ENCODE results near the gene MAPKAP1.

Gene MAPKAP1

GRCh38 chr9:125398243-125398642 lies 308.8 kb downstream of the MAPKAP1 start:
- H3K4me3 ChIP-seq (replicated peaks; ENCODE audit: insufficient read depth, low read length), result no peak overlapping the region
- TF ChIP-seq CTCF (IDR thresholded peaks at IDR 0.05; ENCODE audit: insufficient read depth, low read length), result no peak
- TF ChIP-seq SPI1 (IDR thresholded peaks at IDR 0.05; ENCODE audit: borderline replicate concordance, low read depth), result no peak
- TF ChIP-seq, protein P1, sequence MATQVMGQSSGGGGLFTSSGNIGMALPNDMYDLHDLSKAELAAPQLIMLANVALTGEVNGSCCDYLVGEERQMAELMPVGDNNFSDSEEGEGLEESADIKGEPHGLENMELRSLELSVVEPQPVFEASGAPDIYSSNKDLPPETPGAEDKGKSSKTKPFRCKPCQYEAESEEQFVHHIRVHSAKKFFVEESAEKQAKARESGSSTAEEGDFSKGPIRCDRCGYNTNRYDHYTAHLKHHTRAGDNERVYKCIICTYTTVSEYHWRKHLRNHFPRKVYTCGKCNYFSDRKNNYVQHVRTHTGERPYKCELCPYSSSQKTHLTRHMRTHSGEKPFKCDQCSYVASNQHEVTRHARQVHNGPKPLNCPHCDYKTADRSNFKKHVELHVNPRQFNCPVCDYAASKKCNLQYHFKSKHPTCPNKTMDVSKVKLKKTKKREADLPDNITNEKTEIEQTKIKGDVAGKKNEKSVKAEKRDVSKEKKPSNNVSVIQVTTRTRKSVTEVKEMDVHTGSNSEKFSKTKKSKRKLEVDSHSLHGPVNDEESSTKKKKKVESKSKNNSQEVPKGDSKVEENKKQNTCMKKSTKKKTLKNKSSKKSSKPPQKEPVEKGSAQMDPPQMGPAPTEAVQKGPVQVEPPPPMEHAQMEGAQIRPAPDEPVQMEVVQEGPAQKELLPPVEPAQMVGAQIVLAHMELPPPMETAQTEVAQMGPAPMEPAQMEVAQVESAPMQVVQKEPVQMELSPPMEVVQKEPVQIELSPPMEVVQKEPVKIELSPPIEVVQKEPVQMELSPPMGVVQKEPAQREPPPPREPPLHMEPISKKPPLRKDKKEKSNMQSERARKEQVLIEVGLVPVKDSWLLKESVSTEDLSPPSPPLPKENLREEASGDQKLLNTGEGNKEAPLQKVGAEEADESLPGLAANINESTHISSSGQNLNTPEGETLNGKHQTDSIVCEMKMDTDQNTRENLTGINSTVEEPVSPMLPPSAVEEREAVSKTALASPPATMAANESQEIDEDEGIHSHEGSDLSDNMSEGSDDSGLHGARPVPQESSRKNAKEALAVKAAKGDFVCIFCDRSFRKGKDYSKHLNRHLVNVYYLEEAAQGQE (IDR thresholded peaks at IDR 0.05; ENCODE audit: insufficient replicate concordance, low read depth), result no peak
- TF ChIP-seq POLR2AphosphoS5 (IDR thresholded peaks at IDR 0.05; ENCODE audit: low read depth), result no peak
- TF ChIP-seq GABPA (IDR thresholded peaks at IDR 0.05; ENCODE audit: low read depth), result no peak
- H3K27ac ChIP-seq (replicated peaks), result no peak overlapping the region
- H3K27me3 ChIP-seq (ENCODE audit: insufficient read depth, poor library complexity, severe bottlenecking), result no peaks in the 10 kb centered on the region
- no peak for DNase-seq (ENCODE audit: low read depth in 1 of 2, low spot score in 1 of 2)

DNA sequence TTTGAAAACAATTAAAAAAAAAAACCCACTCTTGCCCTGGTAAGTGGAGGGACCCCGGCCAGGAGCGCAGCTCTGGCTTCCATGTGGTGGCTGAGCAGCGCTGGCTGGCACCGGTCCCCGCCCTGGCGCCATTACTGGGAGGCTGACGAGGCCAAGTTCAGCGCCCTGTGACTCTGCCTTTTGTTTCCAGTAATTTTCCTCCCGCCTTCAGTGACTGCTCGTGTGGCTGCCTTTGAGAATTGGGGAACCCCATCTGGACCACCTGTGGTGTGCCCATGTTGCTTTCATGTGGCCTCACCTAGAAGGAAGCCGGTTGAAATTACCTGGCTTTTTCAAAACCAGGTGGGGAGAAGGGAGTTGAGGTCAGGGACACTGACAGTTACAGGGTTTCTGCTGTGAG lies 309.3 kb downstream of the MAPKAP1 start:
- no peak for TF ChIP-seq CTCF (IDR thresholded peaks at IDR 0.05; ENCODE audit: insufficient read depth, low read length)
- TF ChIP-seq GABPA (IDR thresholded peaks at IDR 0.05; ENCODE audit: low read depth), result no peak
- TF ChIP-seq, protein P1 (IDR thresholded peaks at IDR 0.05; ENCODE audit: insufficient replicate concordance, low read depth), result no peak
- no peak for TF ChIP-seq POLR2AphosphoS5 (IDR thresholded peaks at IDR 0.05; ENCODE audit: low read depth)
- TF ChIP-seq SPI1 (IDR thresholded peaks at IDR 0.05; ENCODE audit: borderline replicate concordance, low read depth), result no peak
- H3K4me3 ChIP-seq (replicated peaks; ENCODE audit: insufficient read depth, low read length), result no peak overlapping the region

GRCh38 chr9:125396799-125397198 lies 310.2 kb downstream of the MAPKAP1 start:
- Histone ChIP-seq H3K4me3 (replicated peaks; ENCODE audit: insufficient read depth, low read length) (no peak overlapping the region), H3K27me3 (ENCODE audit: insufficient read depth, poor library complexity, severe bottlenecking) (no peaks in the 10 kb centered on the region), H3K27ac (replicated peaks) (no peak overlapping the region)
- TF ChIP-seq SPI1 (IDR thresholded peaks at IDR 0.05; ENCODE audit: borderline replicate concordance, low read depth), result no peak
- no peak for TF ChIP-seq GABPA (IDR thresholded peaks at IDR 0.05; ENCODE audit: low read depth)
- DNase-seq (ENCODE audit: low read depth in 1 of 2, low spot score in 1 of 2), result no peak

More for the DNA sequence above, 309.3 kb downstream of the MAPKAP1 start:
- DNase-seq (ENCODE audit: low read depth in 1 of 2, low spot score in 1 of 2), result no peak
- H3K27ac ChIP-seq (replicated peaks), result no peak overlapping the region
- no peaks in the 10 kb centered on the region for H3K27me3 ChIP-seq (ENCODE audit: insufficient read depth, poor library complexity, severe bottlenecking)

DNA sequence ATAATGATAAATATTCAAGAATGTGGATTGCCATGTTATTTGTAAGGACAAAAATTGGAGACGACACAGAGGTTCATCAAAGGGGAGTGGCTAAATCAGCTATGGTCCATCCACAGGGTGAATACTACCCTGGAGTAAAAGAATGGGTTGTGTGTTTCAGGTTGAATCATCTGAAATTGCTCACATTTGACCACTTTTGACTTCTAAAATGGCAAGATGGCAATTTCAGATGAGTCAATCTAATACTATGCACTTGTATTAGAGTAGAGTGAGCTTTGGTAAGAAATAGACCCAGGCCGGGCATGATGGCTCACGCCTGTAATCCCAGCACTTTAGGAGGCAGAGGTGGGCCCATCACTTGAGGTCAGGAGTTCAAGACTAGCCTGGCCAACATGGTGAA lies 313.6 kb downstream of the MAPKAP1 start:
- H3K27me3 ChIP-seq (ENCODE audit: insufficient read depth, poor library complexity, severe bottlenecking), result no peaks in the 10 kb centered on the region
- no peak for DNase-seq (ENCODE audit: low read depth in 1 of 2, low spot score in 1 of 2)
- no peak overlapping the region for H3K4me3 ChIP-seq (replicated peaks; ENCODE audit: insufficient read depth, low read length)
- TF ChIP-seq, protein P1 (IDR thresholded peaks at IDR 0.05; ENCODE audit: insufficient replicate concordance, low read depth), result no peak
- TF ChIP-seq CTCF (IDR thresholded peaks at IDR 0.05; ENCODE audit: insufficient read depth, low read length) (no peak), POLR2AphosphoS5 (IDR thresholded peaks at IDR 0.05; ENCODE audit: low read depth) (no peak), GABPA (IDR thresholded peaks at IDR 0.05; ENCODE audit: low read depth) (no peak), SPI1 (IDR thresholded peaks at IDR 0.05; ENCODE audit: borderline replicate concordance, low read depth) (no peak)
- no peak overlapping the region for H3K27ac ChIP-seq (replicated peaks)

All from HL-60 (cell line).